ENCODE data around the gene TATDN2.

DNA sequence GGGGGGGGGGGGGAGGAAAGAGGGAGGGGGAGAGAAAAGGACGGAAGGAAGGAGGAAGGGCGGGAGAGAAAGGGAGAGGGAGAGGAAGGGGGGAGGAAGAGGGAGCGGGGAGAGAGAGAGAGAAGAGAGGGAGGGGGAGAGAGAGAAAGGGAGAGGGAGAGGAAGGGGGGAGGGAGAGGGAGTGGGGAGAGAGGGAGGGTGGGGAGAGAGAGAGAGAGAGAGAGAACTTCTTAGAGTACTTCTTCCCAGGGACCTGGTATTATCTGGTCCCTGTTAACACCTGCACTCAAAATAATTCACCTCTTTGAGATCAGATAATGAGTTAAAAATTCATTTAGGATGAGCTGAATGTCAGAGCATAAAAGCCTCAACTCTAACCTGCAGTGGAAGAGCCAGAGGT lies 71.5 kb downstream of the TATDN2 start:
- TF ChIP-seq, protein P1, sequence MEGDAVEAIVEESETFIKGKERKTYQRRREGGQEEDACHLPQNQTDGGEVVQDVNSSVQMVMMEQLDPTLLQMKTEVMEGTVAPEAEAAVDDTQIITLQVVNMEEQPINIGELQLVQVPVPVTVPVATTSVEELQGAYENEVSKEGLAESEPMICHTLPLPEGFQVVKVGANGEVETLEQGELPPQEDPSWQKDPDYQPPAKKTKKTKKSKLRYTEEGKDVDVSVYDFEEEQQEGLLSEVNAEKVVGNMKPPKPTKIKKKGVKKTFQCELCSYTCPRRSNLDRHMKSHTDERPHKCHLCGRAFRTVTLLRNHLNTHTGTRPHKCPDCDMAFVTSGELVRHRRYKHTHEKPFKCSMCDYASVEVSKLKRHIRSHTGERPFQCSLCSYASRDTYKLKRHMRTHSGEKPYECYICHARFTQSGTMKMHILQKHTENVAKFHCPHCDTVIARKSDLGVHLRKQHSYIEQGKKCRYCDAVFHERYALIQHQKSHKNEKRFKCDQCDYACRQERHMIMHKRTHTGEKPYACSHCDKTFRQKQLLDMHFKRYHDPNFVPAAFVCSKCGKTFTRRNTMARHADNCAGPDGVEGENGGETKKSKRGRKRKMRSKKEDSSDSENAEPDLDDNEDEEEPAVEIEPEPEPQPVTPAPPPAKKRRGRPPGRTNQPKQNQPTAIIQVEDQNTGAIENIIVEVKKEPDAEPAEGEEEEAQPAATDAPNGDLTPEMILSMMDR (IDR thresholded peaks at IDR 0.05), result no peak
- TF ChIP-seq, protein P2, sequence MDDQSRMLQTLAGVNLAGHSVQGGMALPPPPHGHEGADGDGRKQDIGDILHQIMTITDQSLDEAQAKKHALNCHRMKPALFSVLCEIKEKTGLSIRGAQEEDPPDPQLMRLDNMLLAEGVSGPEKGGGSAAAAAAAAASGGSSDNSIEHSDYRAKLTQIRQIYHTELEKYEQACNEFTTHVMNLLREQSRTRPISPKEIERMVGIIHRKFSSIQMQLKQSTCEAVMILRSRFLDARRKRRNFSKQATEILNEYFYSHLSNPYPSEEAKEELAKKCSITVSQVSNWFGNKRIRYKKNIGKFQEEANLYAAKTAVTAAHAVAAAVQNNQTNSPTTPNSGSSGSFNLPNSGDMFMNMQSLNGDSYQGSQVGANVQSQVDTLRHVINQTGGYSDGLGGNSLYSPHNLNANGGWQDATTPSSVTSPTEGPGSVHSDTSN (IDR thresholded peaks at IDR 0.05), result no peak
- TF ChIP-seq MAX (IDR thresholded peaks at IDR 0.05), result no peak
- TF ChIP-seq EP300 (IDR thresholded peaks at IDR 0.05), result no peak
- no peak for TF ChIP-seq BHLHE40 (IDR thresholded peaks at IDR 0.05; ENCODE audit: low read depth, low read length)
- TF ChIP-seq, protein P3, sequence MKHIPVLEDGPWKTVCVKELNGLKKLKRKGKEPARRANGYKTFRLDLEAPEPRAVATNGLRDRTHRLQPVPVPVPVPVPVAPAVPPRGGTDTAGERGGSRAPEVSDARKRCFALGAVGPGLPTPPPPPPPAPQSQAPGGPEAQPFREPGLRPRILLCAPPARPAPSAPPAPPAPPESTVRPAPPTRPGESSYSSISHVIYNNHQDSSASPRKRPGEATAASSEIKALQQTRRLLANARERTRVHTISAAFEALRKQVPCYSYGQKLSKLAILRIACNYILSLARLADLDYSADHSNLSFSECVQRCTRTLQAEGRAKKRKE (CRISPR knock-in tag; IDR thresholded peaks at IDR 0.05; ENCODE audit: low read depth), result no peak
- no peak for TF ChIP-seq ELK1 (IDR thresholded peaks at IDR 0.05; ENCODE audit: low read depth, low read length)
- TF ChIP-seq TP53 (CRISPR knock-in tag; IDR thresholded peaks at IDR 0.05), result no peak
- TF ChIP-seq POLR2A (IDR thresholded peaks at IDR 0.05; ENCODE audit: low read length), result no peak
- no peak for TF ChIP-seq JUN (IDR thresholded peaks at IDR 0.05)
- TF ChIP-seq SMC3 (IDR thresholded peaks at IDR 0.05), result no peak
- no peak for TF ChIP-seq CBX2 (IDR thresholded peaks at IDR 0.05; ENCODE audit: borderline replicate concordance, low read depth)
- no peak for TF ChIP-seq RCOR1 (IDR thresholded peaks at IDR 0.05; ENCODE audit: low read depth, low read length)
